DMS153 treated with DMSO at 0.1 percent for 48 hours (cell line): ENCODE measurements around the gene APOBEC3A.
"Not testable (repeated sequence)": the region's sequence is repeated elsewhere in the genome, so short reads cannot be mapped to it uniquely, and the experiment has no call there.

Experiments
- DNase-seq: peaks from one replicate; lab custom pipeline; 2025; ENCODE audit not compliant: unreplicated experiment; lab: John Stamatoyannopoulos, UW

APOBEC3A gene

GRCh38 chr22:38977289-38977688 is 19.9 kb downstream of the APOBEC3A start:
- DNase-seq = not testable (repeated sequence)

GRCh38 chr22:38980587-38980986 is 23.2 kb downstream of the APOBEC3A start:
- DNase-seq = not testable (repeated sequence)

DNA sequence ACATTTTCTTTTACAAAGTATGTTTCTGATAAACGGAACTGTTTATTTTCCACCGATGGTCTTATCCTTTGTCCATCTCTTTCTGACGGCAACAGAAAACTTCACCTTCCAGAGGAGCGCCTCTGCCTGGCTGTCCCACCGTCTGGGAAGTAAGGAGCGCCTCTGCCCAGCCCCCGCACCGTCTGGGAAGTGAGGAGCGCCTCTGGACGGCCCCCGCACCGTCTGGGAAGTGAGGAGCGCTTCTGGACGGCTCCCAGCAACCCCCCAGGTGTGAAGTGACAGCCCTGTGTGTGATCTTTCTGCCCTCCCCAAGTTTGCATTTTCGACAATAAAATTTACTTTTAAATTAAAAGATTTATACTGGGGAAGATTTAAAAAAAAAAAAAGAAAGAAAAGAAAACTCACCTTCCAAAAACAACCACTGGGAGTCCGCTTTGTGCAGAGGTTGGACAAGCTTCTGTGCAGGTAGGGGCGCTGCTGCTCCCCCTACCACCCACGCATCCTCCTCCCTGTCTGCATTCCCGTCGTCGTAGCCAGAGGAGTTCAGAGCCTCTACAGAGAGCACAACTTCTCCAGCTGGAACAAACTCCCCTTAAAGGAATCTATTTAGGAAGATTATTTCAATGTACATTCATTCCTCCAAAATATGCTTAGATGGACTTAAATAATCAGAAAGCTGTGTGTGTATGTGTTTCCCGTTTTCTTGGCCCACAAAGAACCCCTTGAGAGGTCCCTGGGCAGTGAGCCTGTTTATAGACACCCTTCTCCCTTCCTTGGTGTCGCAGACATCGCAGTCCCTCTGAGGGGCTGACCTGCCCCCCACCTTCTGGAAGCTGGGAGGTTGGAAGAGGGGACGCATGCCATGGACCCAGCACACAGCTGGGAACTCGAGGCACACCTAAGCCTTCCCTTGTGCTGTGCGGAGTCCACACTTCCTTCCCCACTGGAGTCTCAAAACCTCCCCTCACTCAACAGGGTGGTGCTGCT is 23.9 kb downstream of the APOBEC3A start:
- peak; percentile 49 for DNase-seq

- DNase-seq = peak; percentile 57
Measured at GRCh38 chr22:38981992-38982927, 24.9 kb downstream of the APOBEC3A start, which contains the start of gene APOBEC3B. TSS of gene APOBEC3B (plus strand) at chr22:38982347. CDS start at chr22:38982454, 107 bp downstream.

DNA sequence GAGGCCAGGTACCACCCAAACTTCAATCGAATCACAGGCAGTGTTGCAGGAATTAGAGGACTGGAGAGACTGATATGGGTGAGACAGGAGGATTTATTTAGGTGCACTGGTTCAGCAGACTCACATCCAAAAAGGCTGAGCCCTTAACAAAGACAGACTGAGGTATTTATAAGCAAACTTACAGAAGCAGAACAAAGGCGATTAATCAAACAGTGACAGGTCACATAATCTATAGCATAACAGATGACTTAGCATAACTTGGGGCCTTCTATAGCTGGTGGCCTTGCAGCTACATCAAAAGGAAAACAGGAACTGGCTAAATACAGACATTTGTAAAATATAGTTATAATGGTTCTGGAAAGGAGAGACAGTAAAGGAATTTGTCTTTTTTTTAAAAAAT is 26.8 kb downstream of the APOBEC3A start:
- DNase-seq = no peak

DNA sequence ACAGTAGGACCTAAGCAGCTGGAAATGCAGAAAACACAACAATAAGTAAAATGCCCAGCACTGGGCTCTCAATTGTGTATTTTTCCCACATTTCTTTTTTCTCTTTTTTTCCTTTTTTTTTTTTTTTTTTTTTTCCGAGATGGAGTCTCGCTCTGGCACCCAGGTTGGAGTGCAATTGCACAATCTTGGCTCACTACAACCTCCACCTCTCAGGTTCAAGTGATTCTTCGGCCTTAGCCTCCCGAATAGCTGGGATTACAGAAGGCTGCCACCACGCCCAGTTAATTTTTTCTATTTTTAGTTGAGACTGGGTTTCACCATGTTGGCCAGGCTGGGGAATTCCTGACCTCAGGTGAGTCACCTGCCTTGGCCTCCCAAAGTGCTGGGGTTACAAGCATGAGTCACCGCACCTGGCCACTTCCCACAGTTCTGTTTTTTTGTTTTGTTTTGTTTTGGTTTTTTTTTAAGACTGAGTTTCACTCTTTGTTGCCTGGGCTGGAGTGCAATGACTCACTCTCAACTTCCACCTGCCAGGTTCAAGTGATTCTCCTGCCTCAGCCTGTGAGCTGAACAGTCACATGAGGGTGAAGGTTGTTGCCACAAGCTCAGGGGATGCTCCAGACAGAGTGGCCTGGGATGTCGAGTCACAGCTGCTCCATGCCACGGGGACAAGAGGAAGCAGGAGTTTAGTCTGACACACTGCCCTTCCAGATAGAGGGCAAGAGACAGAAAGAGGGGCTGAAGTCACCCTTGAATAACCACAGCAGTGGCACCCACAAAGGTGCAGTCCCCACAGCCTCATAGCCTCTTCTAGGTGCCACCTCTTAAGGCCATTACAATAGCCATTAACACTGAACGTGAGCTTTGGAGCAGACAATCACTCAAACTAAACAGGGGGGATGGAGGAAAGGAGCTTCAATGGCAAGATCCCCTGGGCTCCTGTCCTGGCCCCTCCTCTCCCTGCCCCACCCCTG is 27.7 kb downstream of the APOBEC3A start:
- peak; percentile 58 for DNase-seq

DNA sequence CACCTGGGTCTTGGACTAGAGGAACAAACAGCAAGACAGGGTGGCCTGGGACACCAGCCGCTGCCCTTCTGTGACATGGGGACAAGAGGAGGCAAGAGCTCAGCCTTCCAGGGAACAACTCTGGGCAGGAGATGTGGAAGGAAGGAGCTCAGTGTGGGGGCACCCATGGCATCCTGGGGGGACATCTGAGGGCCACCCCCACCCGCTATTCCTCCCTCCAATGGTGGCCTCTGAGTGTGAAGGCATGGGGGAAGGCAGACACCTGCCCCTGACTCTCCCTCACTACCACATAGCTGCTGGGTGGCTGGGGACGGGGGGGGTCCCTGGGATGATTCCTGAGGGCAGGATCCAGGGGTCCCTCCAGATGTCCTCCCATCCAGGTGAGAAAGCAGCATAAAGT is 29.2 kb downstream of the APOBEC3A start:
- DNase-seq = no peak

- no peak for DNase-seq
Measured at GRCh38 chr22:38987171-38987895, 29.9 kb downstream of the APOBEC3A start.

GRCh38 chr22:38989466-38989865 is 32.1 kb downstream of the APOBEC3A start:
- DNase-seq = no peak

DNA sequence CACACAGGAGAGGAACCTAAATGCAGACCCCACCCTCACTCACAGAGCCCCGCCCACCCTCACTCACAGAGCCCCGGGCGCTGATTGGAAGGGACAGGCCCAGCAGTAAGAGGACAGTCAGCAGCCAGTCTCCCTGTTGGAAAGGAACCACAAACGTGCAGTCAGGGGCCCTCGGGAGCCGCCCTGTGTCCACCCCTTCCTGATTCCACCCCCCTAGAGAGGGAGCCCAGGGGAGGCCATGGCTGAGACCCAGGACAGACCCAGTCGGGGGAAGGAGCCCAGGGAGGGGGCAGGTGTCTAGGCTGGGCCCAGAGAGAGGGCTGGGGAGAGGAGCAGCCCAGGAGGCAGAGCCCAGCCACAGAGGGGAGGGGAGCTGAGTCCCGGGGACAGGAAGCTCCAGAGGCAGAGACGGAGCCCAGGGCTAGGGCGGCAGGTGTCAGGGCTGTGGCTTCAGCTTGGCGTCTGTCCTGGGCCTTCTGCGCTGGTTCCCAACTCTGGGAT is 35.5 kb downstream of the APOBEC3A start:
- peak; percentile 11 for DNase-seq

DNA sequence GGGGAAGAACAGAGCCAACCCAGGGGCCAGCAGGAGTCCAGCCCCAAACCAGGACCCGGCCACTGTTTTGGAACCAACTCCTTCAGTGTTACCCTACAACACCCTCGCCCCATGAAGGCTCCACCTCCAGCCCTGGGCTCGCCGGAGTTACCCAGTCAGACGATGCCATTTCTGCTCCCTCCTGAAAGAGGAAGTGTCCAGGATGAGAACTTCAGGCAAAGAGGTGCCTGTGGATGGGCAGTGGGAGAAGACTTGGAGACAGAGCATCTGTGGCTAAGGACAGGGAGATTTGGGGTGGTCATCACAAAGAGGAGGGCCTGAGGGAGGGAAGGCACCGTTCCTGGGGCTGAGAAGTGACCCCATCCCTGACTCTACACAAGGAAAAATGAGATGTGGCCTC is 38.7 kb downstream of the APOBEC3A start:
- no peak for DNase-seq

DNA sequence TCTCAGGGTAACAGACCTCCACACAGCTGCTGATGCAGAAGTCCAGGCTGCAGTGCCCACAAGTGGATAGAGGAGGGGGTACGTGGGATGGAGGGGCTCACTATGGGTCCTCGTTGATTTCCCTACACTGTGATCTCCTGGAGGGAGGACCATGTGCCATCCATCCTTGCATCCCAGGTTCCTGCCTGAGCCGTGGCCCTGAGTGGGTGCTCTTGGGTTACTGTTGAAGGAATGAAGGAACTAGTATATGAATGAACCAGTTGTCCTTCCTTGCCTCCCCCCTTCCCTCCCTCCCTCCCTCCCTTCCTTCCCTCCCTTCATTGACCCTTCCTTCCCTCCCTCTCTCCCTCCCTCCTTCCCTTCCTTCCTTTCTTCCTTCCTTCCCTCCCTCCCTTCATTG is 40.1 kb downstream of the APOBEC3A start:
- no peak for DNase-seq

DNA sequence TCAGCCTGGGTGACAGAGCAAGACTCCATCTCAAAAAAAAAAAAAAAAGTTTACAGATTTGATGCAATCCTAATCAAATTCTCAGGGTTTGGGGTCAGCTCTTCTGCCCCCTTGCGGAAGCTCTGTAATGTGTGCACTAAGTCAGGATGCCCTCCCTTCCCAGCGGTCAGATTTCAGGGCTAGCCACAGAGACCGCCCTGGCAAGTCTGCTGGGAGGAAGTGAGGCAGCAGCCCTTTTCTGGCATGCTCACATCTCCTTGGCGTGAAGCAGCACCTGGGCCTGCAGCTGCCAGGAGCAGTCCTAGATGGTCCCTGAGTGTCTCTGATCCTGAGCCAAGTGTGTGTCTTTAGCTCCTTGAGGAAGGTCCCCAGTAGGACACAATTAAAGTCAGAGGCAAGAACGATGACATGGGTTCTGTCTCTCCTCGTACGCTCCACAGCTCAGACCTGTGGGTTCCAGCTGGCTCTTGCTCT is 45.8 kb downstream of the APOBEC3A start:
- DNase-seq = peak; percentile 74

DNA sequence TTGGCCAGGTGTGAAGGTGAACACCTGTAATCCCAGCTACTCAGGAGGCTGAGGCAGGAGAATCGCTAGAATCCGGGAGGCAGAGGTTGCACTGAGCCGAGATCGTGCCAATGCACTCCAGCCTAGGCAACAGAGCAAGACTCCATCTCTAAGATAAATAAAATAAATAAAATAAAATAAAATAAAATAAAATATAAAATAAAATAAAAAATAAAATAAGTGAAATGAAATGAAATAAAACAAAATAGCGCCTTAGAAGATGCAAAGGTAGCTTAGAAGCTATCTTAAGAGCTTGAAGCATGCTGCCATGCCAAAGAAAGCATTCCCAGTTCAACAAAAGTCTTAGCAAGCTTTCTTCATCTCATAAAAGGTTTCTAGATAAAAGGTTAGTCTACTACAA is 49.8 kb downstream of the APOBEC3A start:
- DNase-seq = no peak

DNA sequence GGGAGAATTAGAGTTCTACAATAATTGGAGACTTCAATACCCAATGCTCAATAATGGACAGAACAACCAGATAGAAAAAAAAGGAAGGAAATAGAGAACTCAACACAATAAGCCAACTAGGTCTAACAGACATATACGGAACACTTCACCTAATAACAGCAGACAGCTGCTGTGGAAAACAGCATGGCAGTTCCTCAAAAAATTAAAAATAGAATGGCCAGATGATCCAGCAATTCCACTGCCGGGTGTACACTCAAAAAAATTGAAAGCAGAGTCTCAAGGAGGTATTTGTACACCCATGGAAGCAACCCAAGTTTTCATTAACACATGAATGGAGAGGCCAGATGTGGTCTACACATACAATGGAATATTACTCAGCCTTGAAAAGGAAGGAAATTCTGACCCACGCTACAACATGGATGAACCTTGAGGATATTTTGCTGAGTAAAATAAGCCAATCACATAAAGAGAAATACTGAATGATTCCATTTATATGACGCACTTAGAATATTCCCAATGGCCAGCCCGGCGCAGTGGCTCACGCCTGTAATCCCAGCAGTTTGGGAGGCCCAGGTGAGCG is 51.0 kb downstream of the APOBEC3A start:
- DNase-seq = not testable (repeated sequence)

DNA sequence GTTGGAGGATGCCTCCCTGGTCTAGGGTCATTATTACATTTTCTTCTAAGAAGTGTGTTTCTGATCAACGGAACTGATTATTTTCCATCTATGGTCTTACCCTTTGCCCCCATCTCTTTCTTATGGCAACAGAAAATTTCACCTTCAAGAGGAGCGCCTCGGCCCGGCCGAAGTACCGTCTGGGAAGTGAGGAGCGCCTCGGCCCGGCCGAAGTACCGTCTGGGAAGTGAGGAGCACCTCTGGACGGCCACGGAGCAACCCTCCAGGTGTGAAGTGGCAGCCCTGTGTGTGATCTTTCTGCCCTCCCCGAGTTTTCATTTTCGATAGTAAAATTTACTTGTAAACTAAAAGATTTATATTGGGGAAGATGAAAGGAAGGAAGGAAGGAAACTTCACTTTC is 53.5 kb downstream of the APOBEC3A start:
- no peak for DNase-seq
